OCI-LY1 (cell line): ENCODE results near the gene HSP90AB1.

Experiments used
- H2AFZ ChIP-seq: fragments of 200-600 bp; sonication (generic), shearing (Covaris generic); 2 replicates; pipeline ENCODE4 v1.6.0; 2014; ENCODE audit warnings: antibody characterized with exemption, mild to moderate bottlenecking, low read length
- H3F3A ChIP-seq: fragments of 200-600 bp; sonication (generic), shearing (Covaris generic); 2 replicates; pipeline ENCODE4 v1.6.0; 2014; ENCODE audit warnings: mild to moderate bottlenecking, antibody characterized with exemption, low read length, moderate library complexity; ENCODE audit not compliant: insufficient read depth
- H3K27ac ChIP-seq: fragments of 200-600 bp; sonication (generic); 2 replicates; pipeline ENCODE4 v1.5.1; 2014; ENCODE audit warnings: low read length, mixed run types, mild to moderate bottlenecking, low read depth; ENCODE audit not compliant: poor library complexity, severe bottlenecking
- H3K27me3 ChIP-seq: fragments of 200-600 bp; sonication (generic); 2 replicates; pipeline ENCODE4 v1.6.0; 2014; ENCODE audit warnings: antibody characterized with exemption, mild to moderate bottlenecking, low read length, moderate library complexity; ENCODE audit not compliant: insufficient read depth
- H3K36me3 ChIP-seq: fragments of 200-600 bp; sonication (generic); 2 replicates; pipeline ENCODE4 v1.6.1; 2014; ENCODE audit warnings: mild to moderate bottlenecking, antibody characterized with exemption, low read length, moderate library complexity, mixed read lengths; ENCODE audit not compliant: insufficient read depth
- H3K4me1 ChIP-seq: fragments of 200-600 bp; sonication (generic); 2 replicates; pipeline ENCODE4 v1.5.1; 2014; ENCODE audit warnings: mild to moderate bottlenecking, low read length, moderate library complexity; ENCODE audit not compliant: insufficient read depth, severe bottlenecking
- H3K4me2 ChIP-seq: fragments of 200-600 bp; sonication (generic), shearing (Covaris generic); 2 replicates; pipeline ENCODE4 v1.6.1; 2014; ENCODE audit warnings: low read length
- H3K4me3 ChIP-seq: fragments of 200-600 bp; sonication (generic); 2 replicates; pipeline ENCODE4 v1.5.1; 2014; ENCODE audit warnings: low read length, low read depth, mild to moderate bottlenecking, mixed read lengths; ENCODE audit not compliant: poor library complexity, severe bottlenecking
- H3K79me2 ChIP-seq: fragments of 200-600 bp; shearing (Covaris generic); 2 replicates; pipeline ENCODE4 v1.6.1; 2016; ENCODE audit warnings: mixed run types, low read length, mixed read lengths; ENCODE audit not compliant: insufficient read depth
- H3K9ac ChIP-seq: fragments of 200-600 bp; sonication (generic), shearing (Covaris generic); 2 replicates; pipeline ENCODE4 v1.6.1; 2014; ENCODE audit warnings: mild to moderate bottlenecking, low read length, mixed read lengths
- H3K9me2 ChIP-seq: fragments of 200-600 bp; sonication (generic), shearing (Covaris generic); 2 replicates; pipeline ENCODE4 v1.6.1; 2014; ENCODE audit warnings: low read depth, mild to moderate bottlenecking, low read length, mixed read lengths
- H3K9me3 ChIP-seq: fragments of 200-600 bp; shearing (Covaris generic); 2 replicates; pipeline ENCODE4 v1.6.1; 2014; ENCODE audit warnings: low read length, mixed read lengths
- H4K20me1 ChIP-seq: fragments of 200-600 bp; sonication (generic), shearing (Covaris generic); 2 replicates; pipeline ENCODE4 v1.6.0; 2016; ENCODE audit warnings: mild to moderate bottlenecking, low read length; ENCODE audit not compliant: insufficient read depth
- CTCF ChIP-seq: fragments of 200-600 bp; sonication (generic), shearing (Covaris generic); IDR thresholded peaks from 2 replicates; pipeline ENCODE4 v1.5.1; 2017; ENCODE audit warnings: mild to moderate bottlenecking, antibody characterized with exemption, low read length, moderate library complexity, mixed read lengths
- EZH2 ChIP-seq: fragments of 200-600 bp; sonication (generic), shearing (Covaris generic); IDR thresholded peaks from 2 replicates; pipeline ENCODE4 v1.8.0; 2017; ENCODE audit warnings: borderline replicate concordance, mixed run types, mild to moderate bottlenecking, antibody characterized with exemption, low read length, moderate library complexity, mixed read lengths

HSP90AB1 gene

DNA sequence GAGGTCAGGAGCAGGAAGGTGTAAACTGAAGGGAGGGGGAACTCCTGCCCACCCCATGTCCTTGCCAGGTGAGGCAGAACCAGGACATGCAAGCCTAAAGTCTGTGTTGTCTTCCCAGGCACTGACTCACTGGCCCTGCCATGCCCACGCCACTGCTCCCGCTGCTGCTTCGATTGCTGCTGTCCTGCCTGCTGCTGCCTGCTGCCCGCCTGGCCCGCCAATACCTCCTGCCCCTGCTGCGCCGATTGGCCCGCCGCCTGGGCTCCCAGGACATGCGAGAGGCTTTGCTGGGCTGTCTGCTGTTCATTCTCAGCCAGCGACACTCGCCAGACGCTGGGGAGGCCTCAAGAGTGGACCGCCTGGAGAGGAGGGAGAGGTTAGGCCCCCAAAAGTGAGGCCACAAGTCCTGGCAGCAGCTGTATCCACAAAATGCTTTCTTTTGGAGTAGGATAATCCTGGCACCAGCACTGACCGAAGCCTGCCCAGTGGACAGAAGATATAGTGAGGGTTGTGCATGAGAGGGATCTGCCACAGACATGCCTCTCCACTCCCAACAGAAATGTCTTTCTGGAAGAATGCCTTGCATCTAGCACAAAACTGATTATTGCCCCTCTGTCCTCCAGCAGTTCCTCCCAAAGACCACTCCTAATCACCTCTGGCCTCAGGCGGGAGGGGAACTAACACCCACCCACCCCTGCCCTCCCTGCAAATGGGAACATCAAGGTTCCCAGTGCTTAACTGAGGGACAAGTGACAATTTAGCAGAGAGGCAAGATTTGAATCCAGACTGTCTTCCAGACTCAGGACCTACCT lies 29.4 kb upstream of the HSP90AB1 start:
- H3K9me3 ChIP-seq: no peaks in the 10 kb centered on the region
- H3K9ac ChIP-seq: no peak overlapping the region
- no peak overlapping the region for H3K27ac ChIP-seq
- no peak overlapping the region for H3K4me3 ChIP-seq
- TF ChIP-seq EZH2 (no peak), CTCF (no peak)
- peaks cover 10% of the 10 kb centered on the region for H3F3A ChIP-seq
- no peaks in the 10 kb centered on the region for H3K9me2 ChIP-seq
- no peak overlapping the region for H2AFZ ChIP-seq
- H3K36me3 ChIP-seq: no peaks in the 10 kb centered on the region
- H4K20me1 ChIP-seq: no peaks in the 10 kb centered on the region
- H3K4me1 ChIP-seq: peaks cover 29% of the 10 kb centered on the region
- H3K27me3 ChIP-seq: no peaks in the 10 kb centered on the region
- no peaks in the 10 kb centered on the region for H3K79me2 ChIP-seq
- H3K4me2 ChIP-seq: no peak overlapping the region

DNA sequence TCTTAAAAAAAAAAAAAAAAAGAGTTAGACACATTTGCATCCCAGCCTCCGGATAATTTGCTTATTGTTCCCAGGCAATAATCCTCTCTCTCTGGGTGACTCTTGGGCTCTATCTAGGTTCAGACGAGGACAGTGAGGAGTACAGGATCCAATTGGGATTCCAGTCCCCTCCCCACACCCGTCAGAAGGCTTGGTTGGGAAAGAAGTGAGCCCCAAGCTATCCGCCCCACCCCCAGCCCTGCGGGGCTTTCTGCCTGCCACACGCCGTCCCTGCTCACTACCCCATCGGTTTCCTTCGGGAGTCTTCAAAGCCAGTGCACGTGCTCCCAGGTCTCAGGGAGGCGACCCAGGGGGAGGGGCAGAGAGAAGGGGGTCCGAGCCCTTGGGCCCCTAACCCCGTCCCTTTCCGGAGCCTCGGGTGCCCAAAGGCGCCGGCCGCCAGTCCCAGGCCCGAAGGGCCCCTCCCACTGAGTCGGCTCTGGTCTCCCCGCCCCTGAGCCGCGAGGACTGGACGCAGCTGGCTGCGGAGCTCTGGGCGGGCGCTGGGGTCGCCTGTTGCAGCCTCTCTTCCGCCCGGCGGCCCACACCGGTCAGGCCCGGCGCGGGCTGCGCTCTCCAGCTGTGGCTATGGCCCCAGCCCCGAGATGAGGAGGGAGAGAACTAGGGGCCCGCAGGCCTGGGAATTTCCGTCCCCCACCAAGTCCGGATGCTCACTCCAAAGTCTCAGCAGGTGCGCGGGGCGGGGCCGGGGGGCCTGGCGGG lies 27.7 kb upstream of the HSP90AB1 start:
- Histone ChIP-seq H3K4me2 (peak overlapping the region; percentile 71), H3K4me1 (peaks cover 38% of the 10 kb centered on the region)

More for the DNA sequence above, 27.7 kb upstream of the HSP90AB1 start:
- peak overlapping the region; percentile 54 for H3K9ac ChIP-seq
- no peaks in the 10 kb centered on the region for H3K27me3 ChIP-seq
- no peaks in the 10 kb centered on the region for H4K20me1 ChIP-seq
- H3K36me3 ChIP-seq: no peaks in the 10 kb centered on the region
- peak overlapping the region; percentile 52 for H3K27ac ChIP-seq
- H3K4me3 ChIP-seq: peak overlapping the region; percentile 59
- no peaks in the 10 kb centered on the region for H3K9me3 ChIP-seq
- H3K9me2 ChIP-seq: no peaks in the 10 kb centered on the region
- no peaks in the 10 kb centered on the region for H3K79me2 ChIP-seq
- TF ChIP-seq EZH2 (no peak), CTCF (no peak)
- peaks cover 10% of the 10 kb centered on the region for H3F3A ChIP-seq
- H2AFZ ChIP-seq: no peak overlapping the region
